Spleen (tissue), 11 donors: ENCODE results near the gene ATOX1. TPM values are rescaled to one million over a fixed set of nuclear protein-coding genes. Genes with fewer than 3 reads are reported as not detected.

ENCODE experiments used
- DNase-seq: peaks from one replicate; pipeline ENCODE4 v3.0.0-alpha.2; 2020
- H3K27ac ChIP-seq, 8 donors: fragments of 200-600 bp; sonication (generic) in 7 of 8; 1 replicate in 4 of 8; 2 replicates in 4 of 8; pipeline versions ENCODE4 v1.5.0 to v1.8.0; 2016 to 2021; ENCODE audit warnings: inconsistent platforms in 4 of 8, mild to moderate bottlenecking in 4 of 8, moderate library complexity in 1 of 8
- H3K27me3 ChIP-seq, 7 donors: fragments of 200-600 bp; sonication (generic) in 6 of 7; replicated peaks in 1 of 7; 1 replicate in 4 of 7; 2 replicates in 3 of 7; pipeline versions ENCODE4 v1.5.0 to v1.8.0; 2016 to 2021; ENCODE audit warnings: inconsistent platforms in 3 of 7, mild to moderate bottlenecking in 1 of 7
- H3K36me3 ChIP-seq, 6 donors: fragments of 200-600 bp; sonication (generic) in 5 of 6; 1 replicate in 4 of 6; 2 replicates in 2 of 6; pipeline versions ENCODE4 v1.5.0 to v1.8.0; 2016 to 2021; ENCODE audit warnings: inconsistent platforms in 2 of 6
- H3K4me1 ChIP-seq, 6 donors: fragments of 200-600 bp; sonication (generic) in 5 of 6; 1 replicate in 3 of 6; 2 replicates in 3 of 6; pipeline versions ENCODE4 v1.5.0 to v1.8.0; 2016 to 2021; ENCODE audit warnings: inconsistent platforms in 3 of 6
- H3K4me3 ChIP-seq, 8 donors: fragments of 200-600 bp; sonication (generic) in 7 of 8; 1 replicate in 4 of 8; 2 replicates in 4 of 8; pipeline versions ENCODE4 v1.5.0 to v1.8.0; 2016 to 2021; ENCODE audit warnings: inconsistent platforms in 4 of 8, mild to moderate bottlenecking in 4 of 8, moderate library complexity in 2 of 8
- H3K9me3 ChIP-seq, 8 donors: fragments of 200-600 bp; sonication (generic) in 7 of 8; 1 replicate in 4 of 8; 2 replicates in 4 of 8; pipeline versions ENCODE4 v1.5.0 to v1.8.0; 2016 to 2021; ENCODE audit warnings: inconsistent platforms in 4 of 8
- POLR2A ChIP-seq, 3 donors: fragments of 450-650 bp; IDR thresholded peaks; one replicate each; pipeline ENCODE4 v1.5.1; 2017; ENCODE audit warnings: antibody characterized with exemption in 3 of 3, mild to moderate bottlenecking in 1 of 3
- POLR2AphosphoS5 ChIP-seq, 3 donors: sonication (generic); formaldehyde crosslinking; IDR thresholded peaks; one replicate each; pipeline ENCODE4 v1.5.1; 2017; ENCODE audit warnings: antibody characterized with exemption in 3 of 3
- WGBS, 5 donors: extraction: QIAGEN DNeasy Blood & Tissue Kit in 3 of 5; methylation state at CpG; one replicate each; pipeline versions ENCODE4 v1.1.5 to v1.1.7; 2013 to 2018; 5-methylcytosine and 5-hydroxymethylcytosine counted together
- intact Hi-C: fragments of 100-400 bp; cut with DNase I; formaldehyde crosslinking; loops from one replicate; pipeline ENCODE4 v1.15.0; 2023; ENCODE audit warnings: low total_unique reads
- polyA plus RNA-seq, 3 donors: library from polyadenylated mRNA; stranded (reverse); fragments of 200-250 nt; gene quantifications; one replicate each; pipeline ENCODE4 v1.2.1, GENCODE V29; 2013
- total RNA-seq, 7 donors: library from RNA; depleted of rRNA in 3 of 7; stranded (reverse); fragments of >200 nt in 3 of 7; fragmentation: NEBNext Ultra II Directional in 4 of 7; extraction: Animal tissue kit (Norgen Biotek cat#: 25700) in 4 of 7; gene quantifications; one replicate each; pipeline versions ENCODE4 v1.1.0 to v1.2.1, GENCODE V29; 2016 to 2021
- TF ChIP-seq, protein P1 (sequence below), 11 experiments: fragments of 200-600 bp in 7 of 11; fragments of 450-650 bp in 4 of 11; sonication (generic) in 4 of 11; IDR thresholded peaks in 8 of 11; conservative IDR thresholded peaks in 3 of 11; 1 replicate in 7 of 11; 2 replicates in 4 of 11; pipeline versions ENCODE4 v1.4.0 to v1.8.0; 2016 to 2021; ENCODE audit warnings: antibody characterized with exemption in 11 of 11, inconsistent platforms in 4 of 11, mild to moderate bottlenecking in 1 of 11
- donor health status: healthy with polysubstance abuse.
- donor health status: DM: no; HTN: no; CAD: no; lungs with moderate emphysema.
- donor health status: DM: no; HTN: no; CAD: no.
- donor health status: Bipolar disorder and iron deficiency.
- donor health status: healthy.
- donor health status: DM: no; HTN: no; CAD: no.
- donor health status: DM: yes; HTN: yes; CAD: no.

ATOX1 gene
- total and polyA plus RNA-seq, 10 donors = 63.7 to 263 (median 95.5) TPM

DNA sequence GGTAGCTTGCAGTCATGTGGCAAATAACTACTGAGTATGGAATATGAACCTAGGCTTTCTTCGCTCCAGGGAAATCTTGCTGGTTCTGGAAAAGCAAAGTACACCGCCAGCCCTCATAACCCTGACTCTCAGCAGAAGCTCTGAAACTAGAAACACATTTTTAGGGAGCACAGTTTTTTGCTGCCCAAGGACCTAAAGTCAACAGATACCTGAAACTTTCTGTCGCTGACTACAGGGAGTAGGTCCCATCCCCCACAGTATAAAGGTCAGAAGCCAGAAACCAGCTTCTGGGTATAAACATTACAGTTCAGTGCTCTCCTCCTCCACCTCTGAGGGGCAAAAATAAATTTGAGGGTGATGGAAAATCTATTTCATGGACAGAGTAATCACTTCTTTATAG is 3.0 kb downstream of the ATOX1 start:
- intact Hi-C loops = no loop called here
- no peak for DNase-seq
- H3K4me3 ChIP-seq = no peak overlapping the region
- H3K9me3 ChIP-seq = no peaks in the 10 kb centered on the region
- 90 to 94% (median 92%) methylated on average over 3 of the region's 3 CpGs for WGBS, 5 donors
- TF ChIP-seq POLR2AphosphoS5 (IDR thresholded peaks at IDR 0.05) = no peak
- TF ChIP-seq, protein P1, sequence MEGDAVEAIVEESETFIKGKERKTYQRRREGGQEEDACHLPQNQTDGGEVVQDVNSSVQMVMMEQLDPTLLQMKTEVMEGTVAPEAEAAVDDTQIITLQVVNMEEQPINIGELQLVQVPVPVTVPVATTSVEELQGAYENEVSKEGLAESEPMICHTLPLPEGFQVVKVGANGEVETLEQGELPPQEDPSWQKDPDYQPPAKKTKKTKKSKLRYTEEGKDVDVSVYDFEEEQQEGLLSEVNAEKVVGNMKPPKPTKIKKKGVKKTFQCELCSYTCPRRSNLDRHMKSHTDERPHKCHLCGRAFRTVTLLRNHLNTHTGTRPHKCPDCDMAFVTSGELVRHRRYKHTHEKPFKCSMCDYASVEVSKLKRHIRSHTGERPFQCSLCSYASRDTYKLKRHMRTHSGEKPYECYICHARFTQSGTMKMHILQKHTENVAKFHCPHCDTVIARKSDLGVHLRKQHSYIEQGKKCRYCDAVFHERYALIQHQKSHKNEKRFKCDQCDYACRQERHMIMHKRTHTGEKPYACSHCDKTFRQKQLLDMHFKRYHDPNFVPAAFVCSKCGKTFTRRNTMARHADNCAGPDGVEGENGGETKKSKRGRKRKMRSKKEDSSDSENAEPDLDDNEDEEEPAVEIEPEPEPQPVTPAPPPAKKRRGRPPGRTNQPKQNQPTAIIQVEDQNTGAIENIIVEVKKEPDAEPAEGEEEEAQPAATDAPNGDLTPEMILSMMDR (IDR thresholded peaks at IDR 0.05 in 8 of 11, conservative IDR thresholded peaks at IDR 0.05 in 3 of 11) = no peak
- TF ChIP-seq POLR2A (IDR thresholded peaks at IDR 0.05) = no peak
- H3K27ac ChIP-seq = no peak overlapping the region
- H3K27me3 ChIP-seq = no peaks in the 10 kb centered on the region
- H3K4me1 ChIP-seq = peaks cover 23 to 89% (median 53%) of the 10 kb centered on the region in 6 donors
- peaks cover 0 to 26% (median 2%) of the 10 kb centered on the region in 6 donors for H3K36me3 ChIP-seq

DNA sequence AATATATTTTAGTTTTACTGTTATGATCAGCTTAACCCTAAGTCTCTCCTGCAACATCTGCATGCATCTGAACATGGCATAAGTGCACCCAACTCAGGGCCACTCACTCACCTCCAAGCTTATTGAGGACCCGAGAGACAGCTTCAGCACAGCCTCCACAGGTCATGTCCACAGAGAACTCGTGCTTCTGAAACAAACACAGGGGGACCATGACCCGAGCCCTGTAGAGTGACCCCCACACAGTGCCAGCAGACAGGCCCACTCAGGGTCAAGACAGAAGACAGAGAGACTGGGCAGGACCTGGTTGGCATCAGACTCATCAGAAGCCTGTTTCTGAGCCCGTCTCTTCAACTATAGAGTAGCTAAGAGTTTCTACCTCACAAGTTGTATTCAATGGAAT is 6.8 kb downstream of the ATOX1 start:
- DNase-seq = no peak
- Histone ChIP-seq H3K4me3 (no peak overlapping the region), H3K27ac (peak overlapping the region in 1 of 8 donors; percentile 66), H3K27me3 (no peaks in the 10 kb centered on the region), H3K9me3 (no peaks in the 10 kb centered on the region), H3K4me1 (peaks cover 9 to 98% (median 55%) of the 10 kb centered on the region in 6 donors), H3K36me3 (peaks cover 0 to 43% (median 2%) of the 10 kb centered on the region in 6 donors)
- TF ChIP-seq POLR2A (IDR thresholded peaks at IDR 0.05) = no peak
- TF ChIP-seq, protein P1 (IDR thresholded peaks at IDR 0.05 in 8 of 11, conservative IDR thresholded peaks at IDR 0.05 in 3 of 11) = no peak
- TF ChIP-seq POLR2AphosphoS5 (IDR thresholded peaks at IDR 0.05) = no peak
- WGBS, 5 donors = 87 to 95% (median 95%) methylated on average over 4 of the region's 4 CpGs
- intact Hi-C loops = no loop called here

DNA sequence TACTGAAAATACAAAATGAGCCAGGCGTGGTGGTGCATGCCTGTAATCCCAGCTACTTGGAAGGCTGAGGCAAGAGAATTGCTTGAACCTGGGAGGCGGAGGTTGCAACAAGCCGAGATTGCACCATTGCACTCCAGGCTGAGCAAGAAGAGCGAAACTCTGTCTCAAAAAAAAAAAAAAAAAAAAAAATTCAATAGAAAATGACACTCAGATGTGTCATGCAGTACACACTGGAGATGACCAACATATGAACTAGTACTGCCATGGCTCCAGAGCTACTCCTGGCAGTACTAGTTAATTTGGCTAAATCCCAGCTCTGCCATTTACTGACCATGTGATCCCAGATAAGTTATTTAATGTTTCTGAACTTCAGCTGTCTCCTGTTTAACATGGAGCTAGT is 7.3 kb downstream of the ATOX1 start:
- H3K36me3 ChIP-seq = peaks cover 0 to 48% (median 4%) of the 10 kb centered on the region in 6 donors
- H3K4me3 ChIP-seq = no peak overlapping the region
- TF ChIP-seq, protein P1 (IDR thresholded peaks at IDR 0.05 in 8 of 11, conservative IDR thresholded peaks at IDR 0.05 in 3 of 11) = no peak
- TF ChIP-seq POLR2A (IDR thresholded peaks at IDR 0.05) (no peak), POLR2AphosphoS5 (IDR thresholded peaks at IDR 0.05) (no peak)
- DNase-seq = no peak
- 41 to 96% (median 71%) methylated on average over 4 of the region's 4 CpGs for WGBS, 5 donors
- intact Hi-C loops = no loop called here
- peaks cover 11 to 98% (median 55%) of the 10 kb centered on the region in 6 donors for H3K4me1 ChIP-seq
- H3K9me3 ChIP-seq = no peaks in the 10 kb centered on the region
- peak overlapping the region in 2 of 8 donors; percentile 66 to 67 for H3K27ac ChIP-seq
- H3K27me3 ChIP-seq = no peaks in the 10 kb centered on the region

DNA sequence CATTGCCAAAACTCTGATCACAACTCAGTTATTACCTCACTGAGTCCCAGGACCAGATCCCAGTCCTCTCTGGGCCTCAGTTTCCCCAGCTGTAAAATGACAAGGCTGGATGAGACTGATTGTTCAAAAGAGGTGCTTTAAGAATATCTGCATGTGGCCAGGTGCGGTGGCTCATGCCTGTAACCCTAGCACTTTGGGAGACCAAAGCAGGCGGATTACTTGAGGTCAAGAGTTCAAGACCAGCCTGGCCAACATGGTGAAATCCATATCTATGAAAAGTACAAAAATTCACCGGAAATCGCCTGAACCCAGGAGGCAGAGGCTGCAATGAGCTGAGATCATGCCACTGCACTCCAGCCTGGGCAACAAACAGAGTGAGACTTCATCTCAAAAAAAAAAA is 8.3 kb downstream of the ATOX1 start:
- H3K36me3 ChIP-seq = peaks cover 0 to 58% (median 9%) of the 10 kb centered on the region in 6 donors
- no peak overlapping the region for H3K4me3 ChIP-seq
- 91 to 97% (median 94%) methylated on average over 4 of the region's 4 CpGs for WGBS, 5 donors
- DNase-seq = no peak
- H3K27ac ChIP-seq = peak overlapping the region; percentile 54 to 77 (median 68)
- no peaks in the 10 kb centered on the region for H3K27me3 ChIP-seq
- no peaks in the 10 kb centered on the region for H3K9me3 ChIP-seq
- TF ChIP-seq, protein P1 (IDR thresholded peaks at IDR 0.05 in 8 of 11, conservative IDR thresholded peaks at IDR 0.05 in 3 of 11) = no peak
- no peak for TF ChIP-seq POLR2A (IDR thresholded peaks at IDR 0.05)
- peaks cover 14 to 98% (median 56%) of the 10 kb centered on the region in 6 donors for H3K4me1 ChIP-seq
- intact Hi-C loops = no loop called here
